NCI-H446 treated with DMSO at 0.1 percent for 48 hours (cell line): ENCODE measurements around the gene DPP7.
"Not testable (repeated sequence)": the region's sequence is repeated elsewhere in the genome, so short reads cannot be mapped to it uniquely, and the experiment has no call there.

Experiments used
- DNase-seq: peaks from one replicate; lab custom pipeline; 2025; lab: John Stamatoyannopoulos, UW

DPP7 gene

DNA sequence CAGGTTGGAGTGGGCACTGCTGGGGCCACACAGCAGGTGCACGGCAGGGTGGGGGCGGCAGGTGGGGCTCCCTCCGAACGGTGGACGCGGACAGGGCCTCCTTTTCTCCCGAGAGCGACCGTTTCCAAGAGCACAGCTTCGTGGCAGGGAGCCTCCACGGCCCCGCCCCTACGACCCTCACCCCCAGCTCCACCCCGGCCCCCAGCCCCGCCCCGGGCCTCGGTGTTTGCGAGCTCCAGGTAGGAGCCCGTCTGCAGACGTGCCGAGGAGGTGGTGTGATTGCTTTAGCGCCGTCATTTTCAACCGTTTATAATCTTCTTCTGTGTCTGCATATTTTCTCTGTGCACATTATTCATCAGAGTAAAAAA, 33.2 kb upstream of the DPP7 start:
- no peak for DNase-seq

DNA sequence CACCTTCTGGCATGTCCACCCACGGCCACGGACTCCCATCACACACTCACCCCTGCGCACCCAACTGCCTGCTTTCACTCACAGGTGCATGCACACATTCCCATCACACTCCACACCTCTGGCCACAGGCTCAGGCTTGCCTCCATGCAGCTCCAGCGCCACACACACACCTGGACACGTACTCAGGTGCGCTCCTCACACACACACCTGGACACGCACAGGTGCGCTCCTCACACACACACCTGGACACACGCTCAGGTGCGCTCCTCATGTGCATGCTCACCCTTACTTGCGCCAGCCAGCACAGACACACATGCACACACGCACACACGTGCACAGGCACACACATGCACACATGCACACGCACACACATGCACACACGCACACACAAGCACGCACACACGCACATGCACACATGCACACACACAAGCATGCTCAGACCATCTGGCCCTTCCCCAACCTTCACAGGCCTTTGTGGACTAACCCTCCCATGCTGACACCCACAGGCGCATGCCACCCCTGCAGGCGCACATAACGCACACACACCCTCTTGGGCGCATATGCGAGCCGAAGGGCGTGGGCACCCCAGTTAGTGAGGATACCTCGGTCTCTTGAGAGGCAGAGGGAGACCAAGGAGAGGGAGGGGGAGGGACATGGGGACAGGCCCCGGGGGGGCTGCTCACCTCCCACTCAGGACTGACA, 32.7 kb upstream of the DPP7 start:
- no peak for DNase-seq

DNA sequence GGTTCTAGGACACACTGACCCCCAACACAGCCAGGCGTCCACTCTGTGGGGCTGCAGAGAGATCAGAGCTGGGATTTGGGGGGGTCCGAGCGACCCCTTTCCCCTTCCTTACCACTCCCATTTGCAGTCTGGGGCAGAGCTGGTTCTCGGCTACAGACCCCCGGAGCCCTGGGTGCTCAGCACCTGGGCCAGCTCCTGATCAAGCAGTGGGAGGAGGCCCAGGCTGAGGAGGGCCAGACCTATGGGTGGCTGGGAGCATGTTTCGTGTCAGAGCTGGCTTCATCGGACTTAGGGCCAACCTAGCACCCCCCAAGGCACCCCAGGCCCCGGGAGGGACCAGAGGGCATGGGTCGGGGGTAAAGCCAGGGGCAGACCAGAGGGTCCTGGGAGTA, 32.0 kb upstream of the DPP7 start:
- no peak for DNase-seq

DNA sequence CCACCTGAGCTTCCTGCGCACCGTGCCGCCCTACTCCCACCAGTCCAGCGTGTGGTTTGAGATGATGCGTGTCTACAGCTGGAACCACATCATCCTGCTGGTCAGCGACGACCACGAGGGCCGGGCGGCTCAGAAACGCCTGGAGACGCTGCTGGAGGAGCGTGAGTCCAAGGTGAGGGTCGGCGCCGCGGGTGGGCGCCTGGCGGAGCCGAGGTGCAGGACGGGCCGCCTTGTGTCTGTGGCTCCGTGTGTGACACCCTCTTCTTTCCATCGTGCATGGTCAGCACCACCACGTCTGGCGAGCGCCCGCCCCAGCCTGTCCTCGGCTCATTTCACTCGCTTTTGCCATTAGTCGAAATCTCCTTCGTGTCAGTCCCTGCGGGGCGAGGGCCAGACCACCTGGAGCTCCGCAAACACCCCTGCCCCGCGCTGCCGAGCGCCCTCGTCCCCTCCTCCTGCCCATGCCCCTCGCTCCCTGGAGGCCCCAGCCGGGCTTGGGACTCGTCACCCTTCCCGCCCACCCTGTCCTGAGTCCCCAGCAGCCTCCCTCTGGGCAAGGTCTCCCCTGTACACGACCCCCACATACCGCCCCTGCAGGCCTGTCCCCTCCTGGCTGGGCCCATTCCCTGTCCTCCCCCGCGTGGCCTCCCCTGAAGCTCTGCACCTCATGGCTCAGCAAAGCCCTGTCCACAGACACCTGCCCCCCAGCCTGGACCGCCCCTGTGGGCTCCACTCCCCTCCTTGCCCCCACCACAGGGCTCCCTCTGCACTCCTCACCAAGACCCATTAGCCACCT, 31.4 kb upstream of the DPP7 start:
- no peak for DNase-seq

DNA sequence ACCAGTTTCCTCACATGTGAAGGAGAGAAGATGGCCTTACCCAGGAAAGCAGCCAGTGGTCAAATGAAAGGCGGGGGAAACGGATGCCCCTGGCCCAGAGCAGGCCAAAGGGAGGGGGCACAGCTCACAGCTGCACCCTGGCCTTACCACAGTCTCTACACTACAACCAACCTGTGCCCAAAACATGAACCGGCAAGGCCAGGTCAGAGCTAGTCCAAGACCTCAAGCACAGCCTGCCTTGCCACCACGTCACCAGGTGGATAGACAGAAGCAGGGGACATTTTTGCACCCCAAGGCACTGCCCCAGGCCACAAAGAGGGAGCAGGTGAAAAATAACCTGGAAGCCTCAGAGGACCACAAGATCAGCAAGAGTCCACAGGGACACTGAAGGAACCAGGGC, 28.9 kb upstream of the DPP7 start:
- no peak for DNase-seq

DNA sequence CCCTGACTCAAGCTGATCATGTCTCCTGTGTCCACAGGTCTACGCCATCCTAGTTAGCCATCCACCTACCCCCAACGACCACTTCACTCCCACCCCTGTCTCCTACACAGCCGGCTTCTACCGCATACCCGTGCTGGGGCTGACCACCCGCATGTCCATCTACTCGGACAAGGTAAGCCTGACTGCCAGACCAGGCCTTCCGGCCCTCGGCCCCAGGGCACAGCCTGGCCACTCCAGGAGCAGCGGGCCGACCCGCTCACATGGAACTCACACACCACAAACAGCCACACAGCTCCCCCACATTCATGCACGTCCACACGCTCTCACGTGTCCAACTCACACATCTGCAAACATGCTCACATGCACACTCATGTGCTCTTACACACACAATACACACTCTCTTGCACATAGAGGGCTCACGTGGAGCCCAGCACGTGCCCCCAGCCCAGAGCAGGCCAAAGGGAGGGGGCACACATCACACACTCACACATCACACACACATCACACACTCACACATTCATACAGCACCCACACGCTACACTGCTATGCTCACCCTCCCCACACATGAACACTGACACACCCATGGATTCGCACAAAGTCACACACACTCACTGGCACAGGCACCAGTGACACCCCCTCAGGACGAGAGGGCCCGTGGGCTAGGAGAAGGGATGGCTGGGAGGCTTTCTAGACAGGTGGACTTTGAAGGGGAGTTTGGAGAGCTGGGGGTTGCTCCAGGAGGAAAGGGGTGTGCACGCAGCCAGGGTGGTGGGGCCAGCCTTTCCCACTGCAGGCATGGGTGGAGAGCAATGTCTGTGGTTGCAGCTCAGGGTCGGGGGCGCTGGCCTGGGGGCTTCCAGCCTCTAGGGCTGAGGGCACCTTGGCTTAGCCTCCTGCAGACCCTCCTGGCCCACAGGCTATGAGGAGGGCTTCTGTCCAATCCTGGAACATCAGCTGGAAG, 27.7 kb upstream of the DPP7 start:
- DNase-seq = no peak

DNA sequence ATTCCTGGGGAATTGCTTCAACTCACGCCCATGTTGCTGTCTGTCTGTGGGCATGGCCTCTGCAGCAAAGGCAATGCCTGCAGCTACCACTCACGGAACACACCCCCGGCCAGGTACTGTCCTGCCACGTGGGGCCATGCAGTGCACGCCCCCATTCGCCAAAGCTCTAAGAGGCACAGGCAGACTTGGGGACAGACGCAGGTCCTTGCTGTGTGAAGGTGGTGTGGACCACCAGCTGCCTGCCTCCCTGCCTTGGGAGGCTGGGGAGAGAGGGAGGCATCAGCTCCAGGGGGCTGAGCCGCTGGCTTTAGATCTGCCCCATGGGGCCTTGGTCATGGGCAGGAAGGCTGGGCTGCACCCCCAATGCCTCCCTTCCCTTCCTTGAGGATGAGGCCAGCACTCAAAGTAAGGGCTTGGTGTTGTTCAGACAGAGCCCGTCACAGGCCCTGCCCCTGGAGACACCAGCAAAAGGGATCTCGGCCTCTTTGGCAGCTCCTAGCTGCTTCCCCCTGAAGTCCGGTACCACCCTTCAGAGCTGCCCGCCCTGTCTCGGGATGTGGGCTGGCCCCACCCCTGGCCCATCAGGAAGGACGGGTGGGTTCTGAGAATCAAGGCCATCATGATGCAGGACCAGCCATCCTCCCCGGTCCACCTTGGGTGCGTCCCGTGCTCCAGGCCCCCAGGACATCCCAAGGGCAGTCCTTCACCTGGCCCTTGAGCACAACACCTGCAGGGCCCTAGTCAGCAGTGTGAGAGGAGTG, 26.7 kb upstream of the DPP7 start:
- DNase-seq = no peak

DNA sequence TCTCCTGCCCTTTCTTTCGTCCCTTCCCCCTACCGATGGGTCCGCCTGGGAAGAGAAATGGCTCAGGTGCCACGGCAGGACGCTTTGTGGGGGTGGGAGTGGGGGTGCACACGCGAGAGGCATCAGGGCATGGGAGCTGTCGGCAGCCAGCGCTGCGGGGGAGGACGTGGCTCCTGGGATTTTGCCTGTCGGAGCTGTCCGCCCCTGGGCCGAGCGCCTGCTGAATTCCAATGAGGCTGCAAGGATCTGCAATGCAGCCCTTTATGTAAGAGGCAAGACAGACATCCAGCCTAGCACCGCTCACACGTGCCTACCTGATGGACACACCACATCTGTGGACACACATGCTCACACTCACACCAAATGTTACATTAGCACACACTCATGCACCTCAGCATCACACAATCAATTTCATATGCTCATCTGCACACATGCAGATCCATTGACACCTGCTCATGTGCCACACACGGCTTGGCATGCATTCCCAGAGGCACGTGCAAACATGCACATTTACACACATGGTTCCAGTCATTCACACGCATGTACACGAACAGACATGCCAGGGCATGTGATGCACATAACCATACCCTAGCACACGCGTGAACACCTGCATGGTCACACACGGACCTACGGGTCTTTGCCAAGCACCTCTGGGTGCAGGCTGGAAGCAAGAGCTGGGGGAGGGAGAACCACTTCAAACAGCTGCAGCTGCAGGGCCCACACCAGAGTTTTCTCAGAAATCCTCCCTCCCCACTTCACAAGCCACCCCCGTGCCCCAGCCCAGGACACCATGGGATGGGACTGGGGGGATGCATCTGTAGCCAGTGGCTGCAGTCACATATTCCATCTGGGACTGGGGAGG, 25.8 kb upstream of the DPP7 start:
- DNase-seq = no peak

DNA sequence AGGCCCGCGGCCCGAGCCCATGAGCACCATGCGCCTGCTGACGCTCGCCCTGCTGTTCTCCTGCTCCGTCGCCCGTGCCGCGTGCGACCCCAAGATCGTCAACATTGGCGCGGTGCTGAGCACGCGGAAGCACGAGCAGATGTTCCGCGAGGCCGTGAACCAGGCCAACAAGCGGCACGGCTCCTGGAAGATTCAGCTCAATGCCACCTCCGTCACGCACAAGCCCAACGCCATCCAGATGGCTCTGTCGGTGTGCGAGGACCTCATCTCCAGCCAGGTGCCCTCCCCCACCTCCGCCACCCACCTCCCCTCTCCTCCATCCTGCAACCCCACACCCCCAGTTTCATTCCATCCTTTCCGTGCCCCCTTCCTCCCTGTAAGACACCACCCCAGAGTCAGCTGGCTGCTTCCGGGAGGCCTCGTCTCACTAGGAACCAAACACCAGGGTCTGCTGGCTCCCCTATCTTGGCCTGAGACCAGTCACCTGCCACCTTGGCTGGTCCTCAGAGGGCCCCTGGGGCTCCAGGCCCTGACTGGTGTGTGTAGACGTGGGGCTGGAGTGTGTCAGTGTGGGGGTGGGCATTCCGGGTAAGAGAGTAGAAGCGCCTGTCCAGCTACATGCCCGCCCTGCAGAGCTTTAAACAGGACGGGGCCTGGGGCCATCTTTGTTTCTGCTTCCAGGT, 25.1 kb upstream of the DPP7 start:
- DNase-seq = no peak

DNA sequence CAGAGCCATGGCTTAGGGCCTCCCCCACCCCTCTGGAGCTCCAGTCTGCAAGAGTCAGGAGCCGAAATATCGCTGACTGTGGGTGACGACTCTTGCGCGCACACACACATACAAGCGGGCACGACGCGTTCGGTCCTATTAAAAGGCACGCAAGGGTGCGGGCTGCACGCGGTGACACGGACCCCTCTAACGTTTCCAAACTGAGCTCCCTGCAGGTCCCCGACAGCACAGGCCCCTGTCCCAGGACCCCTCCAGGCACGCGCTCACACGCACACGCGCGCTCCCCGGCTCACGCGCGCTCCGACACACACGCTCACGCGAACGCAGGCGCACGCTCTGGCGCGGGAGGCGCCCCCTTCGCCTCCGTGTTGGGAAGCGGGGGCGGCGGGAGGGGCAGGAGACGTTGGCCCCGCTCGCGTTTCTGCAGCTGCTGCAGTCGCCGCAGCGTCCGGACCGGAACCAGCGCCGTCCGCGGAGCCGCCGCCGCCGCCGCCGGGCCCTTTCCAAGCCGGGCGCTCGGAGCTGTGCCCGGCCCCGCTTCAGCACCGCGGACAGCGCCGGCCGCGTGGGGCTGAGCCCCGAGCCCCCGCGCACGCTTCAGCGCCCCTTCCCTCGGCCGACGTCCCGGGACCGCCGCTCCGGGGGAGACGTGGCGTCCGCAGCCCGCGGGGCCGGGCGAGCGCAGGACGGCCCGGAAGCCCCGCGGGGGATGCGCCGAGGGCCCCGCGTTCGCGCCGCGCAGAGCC, 24.4 kb upstream of the DPP7 start, which contains the start of gene GRIN1:
TSS of gene GRIN1 (plus strand) at position 433 of the 746 bp plus-strand sequence. CDS start 333 bp downstream, outside the sequence.
- DNase-seq = no peak

DNA sequence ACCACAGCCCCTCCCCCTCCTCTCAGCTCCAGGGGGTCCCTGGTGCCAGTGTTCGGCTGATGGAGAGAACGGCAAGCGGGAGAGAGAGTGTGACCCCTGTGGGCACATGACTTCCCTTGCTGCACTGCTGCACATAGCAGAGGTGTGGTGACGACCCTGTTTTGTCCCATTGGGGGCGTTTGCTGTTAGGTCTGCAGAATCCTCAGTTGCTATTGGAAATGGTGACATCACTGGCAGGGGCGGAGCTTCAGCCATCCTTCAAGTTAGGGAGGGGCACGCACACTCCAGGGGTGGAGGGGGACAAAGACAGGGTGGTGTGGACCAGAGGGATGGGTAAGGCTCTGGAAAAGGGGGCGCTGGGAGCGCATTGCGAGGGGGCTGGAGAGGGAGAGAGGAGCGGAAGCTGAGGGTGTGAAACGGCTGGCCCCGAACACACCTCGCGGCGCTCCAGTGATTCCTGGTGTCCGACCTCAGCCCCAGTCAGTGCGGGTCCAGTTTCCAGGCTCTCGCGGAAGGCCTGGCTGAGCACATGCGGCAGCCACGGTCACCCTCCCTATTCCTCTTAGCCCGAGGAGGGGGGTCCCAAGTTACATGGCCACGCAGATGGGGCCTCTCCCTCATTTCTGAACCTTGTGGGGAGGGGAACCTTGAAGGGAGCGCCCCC, 23.7 kb upstream of the DPP7 start:
- no peak for DNase-seq

DNA sequence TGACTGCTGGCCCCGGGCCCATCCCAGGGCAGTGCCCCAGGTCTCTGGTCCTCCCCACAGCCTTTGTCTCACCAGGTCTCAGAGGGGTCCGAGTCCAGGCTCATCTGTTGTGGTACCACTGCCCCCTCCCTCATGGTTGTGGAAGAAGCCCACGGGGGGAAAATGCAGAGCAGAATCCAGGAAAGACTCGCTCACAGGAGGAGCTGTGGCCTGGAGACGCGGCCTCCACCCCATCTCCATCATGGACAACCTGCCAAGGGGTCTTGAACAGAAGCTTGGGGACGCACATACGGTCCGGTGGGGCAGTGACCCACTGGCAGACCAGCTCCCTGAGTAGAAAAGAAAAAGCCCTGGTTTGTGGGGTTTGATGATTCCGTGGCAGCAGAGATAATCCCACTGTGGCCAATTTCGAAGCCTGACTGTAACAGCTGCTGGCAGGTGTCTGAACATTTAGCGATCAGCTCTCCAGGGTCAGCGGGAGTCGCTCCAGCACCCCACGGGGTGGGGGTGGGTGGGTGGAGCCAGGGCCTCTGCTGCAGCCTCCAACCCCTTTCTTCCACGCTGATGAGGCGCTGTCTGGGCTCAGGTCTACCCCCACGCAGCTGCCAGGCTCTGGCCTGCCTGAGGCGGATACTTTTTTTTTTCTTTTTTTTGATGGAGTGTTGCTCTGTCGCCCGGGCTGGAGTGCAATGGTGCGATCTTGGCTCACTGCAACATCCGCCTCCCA, 22.5 kb upstream of the DPP7 start:
- DNase-seq = no peak

DNA sequence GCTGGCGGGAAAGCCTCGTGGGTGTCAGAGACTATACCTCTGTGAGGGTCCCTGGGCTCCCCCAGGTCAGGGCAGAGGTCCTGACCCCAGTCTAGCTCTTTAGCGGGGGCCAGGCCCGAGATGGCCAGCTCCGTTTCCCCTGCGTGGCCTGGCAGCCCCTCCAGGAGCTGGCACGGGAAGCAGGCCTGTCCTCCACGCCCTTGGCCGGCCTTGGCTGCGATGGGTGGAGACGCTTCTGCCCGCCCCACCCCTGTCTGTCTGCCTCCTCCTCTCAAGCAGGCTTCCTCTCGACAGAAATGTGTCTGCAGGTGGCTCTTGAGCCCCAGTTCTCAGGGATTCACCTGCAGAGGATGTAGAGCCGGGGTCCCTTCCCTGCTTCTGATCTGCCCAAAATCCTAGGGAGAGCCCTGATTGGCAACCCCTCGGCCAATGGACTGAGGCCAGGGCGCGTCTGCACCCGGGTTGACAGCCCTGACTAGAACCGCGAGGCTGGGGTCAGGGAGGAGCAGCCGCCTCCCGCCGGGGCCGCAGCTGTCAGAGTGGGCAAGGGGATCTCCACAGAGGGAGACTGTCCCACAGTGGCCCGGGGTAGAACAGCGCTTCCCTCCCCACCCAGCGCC, 21.8 kb upstream of the DPP7 start:
- DNase-seq = no peak

DNA sequence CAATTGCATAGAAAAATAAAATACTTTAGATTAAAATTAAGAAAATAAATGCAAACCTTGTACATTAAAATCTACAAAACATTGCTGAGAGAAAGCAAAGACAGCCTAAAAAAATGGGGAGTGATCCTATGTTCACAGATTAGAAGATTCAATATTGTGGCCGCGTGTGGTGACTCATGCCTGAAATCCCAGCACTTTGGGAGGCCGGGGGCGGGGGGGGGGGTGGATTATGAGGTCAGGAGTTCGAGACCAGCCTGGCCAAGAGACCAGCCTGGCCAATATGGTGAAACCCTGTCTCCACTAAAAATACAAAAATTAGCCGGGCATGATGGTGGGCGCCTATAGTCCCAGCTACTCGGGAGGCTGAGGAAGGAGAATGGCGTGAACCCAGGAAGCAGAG, 20.6 kb upstream of the DPP7 start:
- DNase-seq = not testable (repeated sequence)

DNA sequence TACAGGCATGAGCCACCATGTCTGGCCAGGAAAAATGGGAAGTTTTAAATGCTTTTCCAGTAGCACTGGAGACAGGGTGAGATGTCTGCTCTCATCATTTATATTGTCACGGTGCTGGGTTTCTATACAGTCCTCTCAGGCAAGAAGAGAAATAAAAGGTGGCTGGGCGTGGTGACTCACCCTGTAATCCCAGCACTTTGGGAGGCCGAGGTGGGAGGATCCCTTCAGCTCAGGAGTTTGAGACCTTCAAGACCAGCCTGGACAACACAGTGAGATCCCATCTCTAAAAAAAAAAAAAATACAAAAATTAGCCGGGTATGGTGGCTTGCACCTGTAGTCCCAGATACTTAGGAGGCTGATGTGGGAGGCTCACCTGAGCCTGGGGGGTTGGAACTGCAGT, 19.7 kb upstream of the DPP7 start:
- DNase-seq = no peak

DNA sequence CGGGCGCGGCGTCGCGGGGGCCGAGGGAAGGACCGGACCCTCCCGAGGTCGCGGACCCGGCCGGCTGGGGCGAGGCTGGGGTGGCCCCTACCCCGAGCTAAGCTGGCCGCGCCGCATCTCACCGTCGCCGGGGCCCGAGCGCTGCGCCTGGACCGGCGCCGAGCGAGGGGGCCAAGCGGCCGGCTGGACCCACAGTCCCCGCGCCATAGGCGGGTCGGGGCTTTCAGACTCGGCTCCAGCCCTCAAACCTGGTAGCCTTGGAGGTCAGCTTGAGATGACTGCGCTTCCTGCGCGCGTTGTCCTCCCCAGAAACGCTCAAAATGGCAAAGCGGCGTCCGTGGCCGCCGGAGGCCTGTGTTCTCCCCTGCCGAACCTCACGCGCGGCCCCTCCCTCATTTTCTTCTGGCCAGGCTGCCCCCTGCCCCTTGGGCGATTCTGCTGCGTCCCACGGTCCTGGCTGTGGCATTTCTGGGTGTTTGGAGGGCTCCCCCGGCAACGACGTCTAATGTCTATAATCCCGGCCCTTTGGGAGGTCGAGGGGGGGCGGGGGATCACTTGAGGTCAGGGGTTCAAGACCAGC, 15.7 kb upstream of the DPP7 start:
- DNase-seq = no peak

DNA sequence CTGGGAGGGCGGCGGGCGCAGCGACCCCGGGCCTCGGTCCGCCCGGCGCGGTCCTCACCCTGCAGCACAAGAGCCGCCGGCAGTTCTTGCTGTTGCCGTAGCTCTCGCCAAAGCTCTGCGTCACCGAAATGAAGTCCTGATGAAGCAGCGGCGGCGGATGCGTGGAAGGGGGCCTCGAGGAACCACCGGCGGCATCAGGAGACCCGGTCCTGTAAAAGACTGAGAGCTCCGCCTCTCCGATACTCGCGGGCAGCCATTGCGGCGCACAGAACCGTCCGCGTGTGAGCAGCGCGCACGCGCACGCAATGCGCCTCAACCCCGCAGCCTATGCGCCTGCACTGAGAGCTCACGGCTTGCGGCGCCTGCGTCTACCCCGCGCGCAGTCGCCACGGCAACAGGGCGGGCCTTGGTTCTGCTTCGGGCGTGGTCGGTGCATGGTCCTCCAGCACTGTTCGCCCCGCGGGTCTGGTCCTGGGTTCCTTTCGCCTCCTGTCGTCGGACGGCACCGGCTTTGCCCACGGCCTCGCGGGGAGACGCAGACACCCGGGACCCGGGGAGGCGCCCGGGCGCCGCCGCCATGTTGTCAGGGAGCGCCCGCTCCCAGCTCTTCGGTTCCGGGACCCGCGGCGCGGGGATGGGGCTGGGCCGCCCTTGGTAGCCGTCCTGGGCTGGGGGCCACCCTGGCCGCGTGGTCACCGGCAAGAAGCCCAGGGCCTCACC, 15.1 kb upstream of the DPP7 start:
- DNase-seq = peak; percentile 69
